Hematopoietic multipotent progenitor cell treated with erythropoietin and hydrocortisone succinate and interleukin-3 and kit ligand, for 6 days (in vitro differentiated cells): ENCODE data around the gene EMILIN2.
"Not testable (repeated sequence)": the region's sequence is repeated elsewhere in the genome, so short reads cannot be mapped to it uniquely, and the experiment has no call there.

Source experiments
- DNase-seq: peaks from one replicate; pipeline ENCODE4 v3.0.0-alpha.2; 2015

EMILIN2 gene

DNA sequence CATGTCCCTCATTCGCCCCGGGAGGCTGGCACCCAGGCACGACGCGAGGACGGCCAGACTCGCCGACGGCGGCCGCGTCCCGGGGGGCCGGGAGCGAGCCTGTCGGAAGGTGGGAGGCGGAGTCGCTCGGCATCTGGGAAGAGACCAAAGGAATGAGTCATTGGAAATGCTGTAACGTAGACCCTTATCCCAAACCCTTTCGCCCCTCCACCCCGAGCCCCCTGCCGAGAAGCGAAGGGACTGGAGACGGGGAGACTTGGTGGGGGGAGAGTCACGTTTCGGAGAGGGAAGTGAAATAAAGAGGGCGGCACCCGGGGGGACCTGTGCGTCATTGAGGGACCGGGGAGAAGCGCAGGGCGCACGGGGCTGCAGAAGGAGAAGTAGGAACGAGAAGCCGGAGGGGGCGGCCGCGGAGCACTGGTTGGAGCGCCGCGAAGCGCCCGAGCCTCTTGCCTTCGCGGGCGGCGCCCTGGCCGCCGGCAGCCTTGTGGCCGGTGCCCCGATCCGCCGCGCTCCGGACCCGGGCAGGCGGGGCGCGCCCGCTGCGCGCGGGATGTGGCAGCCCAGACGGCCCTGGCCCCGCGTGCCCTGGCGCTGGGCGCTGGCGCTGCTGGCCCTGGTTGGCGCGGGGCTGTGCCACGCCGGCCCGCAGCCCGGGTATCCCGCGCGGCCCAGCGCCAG, at the start of gene EMILIN2:
TSS of gene EMILIN2 (plus strand) at position 371 of the 681 bp plus-strand sequence. CDS start at position 554, 183 bp downstream.
- peak; percentile 84 for DNase-seq

DNA sequence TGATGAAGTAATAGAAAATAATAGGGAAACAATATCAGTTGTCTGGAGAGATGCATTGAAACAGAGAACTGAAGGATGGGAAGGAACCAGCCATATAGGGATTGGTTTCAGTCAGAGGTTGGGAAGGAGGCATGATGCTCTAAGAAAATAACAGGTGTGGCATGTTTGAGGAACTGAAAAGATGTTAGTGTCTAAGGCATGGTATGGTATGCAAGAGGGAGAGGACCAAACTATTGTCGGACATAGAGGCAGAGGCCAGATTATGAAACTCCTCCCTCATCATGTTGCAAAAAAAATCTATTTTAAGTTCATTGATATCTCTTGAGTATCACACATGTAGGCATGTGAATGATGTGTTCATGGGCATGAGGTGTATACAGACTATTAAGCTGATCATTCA, 48.9 kb upstream of the EMILIN2 start:
- no peak for DNase-seq

DNA sequence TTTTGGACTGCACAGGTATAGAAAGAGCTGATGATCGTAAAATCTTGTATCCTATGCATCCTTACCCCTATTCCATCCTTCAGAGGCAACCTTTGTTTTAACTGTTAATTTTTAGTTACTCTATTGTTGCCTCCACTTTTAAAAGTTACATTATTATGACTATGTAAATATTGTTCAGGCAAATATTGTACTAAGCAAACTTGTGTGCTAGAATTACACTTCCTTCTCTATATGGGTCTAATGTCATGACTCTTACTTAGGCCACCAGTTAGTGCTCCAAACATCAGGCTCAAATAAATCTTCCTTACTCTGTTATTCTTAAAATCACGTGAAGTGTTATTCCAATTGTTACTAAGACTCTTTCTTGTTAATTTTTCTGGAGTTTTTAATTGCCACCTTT, 47.4 kb upstream of the EMILIN2 start:
- no peak for DNase-seq

DNA sequence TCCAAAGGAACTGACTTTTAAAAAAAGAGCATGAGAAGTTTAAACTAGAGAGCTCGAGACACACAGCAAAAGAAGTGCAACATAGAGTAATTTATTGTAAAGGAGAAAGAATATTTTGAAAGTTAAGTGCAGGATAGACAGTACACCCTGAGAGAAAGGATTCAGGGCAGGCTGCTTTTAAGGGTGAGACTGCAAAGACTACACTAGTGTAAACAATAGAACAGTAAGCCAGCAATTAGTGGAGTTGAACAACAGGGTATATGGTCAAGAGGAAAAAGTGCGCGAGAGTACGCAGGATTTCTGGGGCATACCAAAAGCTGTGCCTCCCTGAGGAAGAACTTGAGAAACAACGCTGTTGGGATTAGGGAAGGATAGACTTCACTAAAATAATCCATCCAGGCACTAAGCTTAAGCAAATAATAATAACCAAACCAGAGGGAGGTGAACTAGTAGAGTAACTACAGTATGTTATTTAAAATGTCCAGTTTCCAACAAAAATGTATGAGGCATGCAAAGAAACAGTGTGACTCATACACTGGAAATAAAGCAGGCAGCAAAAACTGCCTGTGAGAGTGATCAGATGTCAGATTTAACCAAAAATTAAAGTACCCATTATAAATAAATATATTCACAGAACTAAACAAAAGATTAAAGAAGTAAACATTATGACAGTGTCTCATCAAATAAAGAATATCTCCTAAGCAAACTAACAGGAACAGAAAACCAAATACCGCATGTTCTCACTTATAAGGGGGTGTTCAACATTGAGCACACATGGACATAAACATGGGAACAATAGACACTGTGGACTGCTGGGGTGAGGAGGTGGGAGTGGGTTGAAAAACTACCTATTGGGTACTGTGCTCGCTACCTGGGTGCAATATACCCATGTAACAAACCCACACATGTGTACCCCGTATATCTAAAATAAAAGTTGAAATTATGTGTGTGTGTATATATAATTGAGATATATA, 40.5 kb upstream of the EMILIN2 start:
- DNase-seq, result no peak

DNA sequence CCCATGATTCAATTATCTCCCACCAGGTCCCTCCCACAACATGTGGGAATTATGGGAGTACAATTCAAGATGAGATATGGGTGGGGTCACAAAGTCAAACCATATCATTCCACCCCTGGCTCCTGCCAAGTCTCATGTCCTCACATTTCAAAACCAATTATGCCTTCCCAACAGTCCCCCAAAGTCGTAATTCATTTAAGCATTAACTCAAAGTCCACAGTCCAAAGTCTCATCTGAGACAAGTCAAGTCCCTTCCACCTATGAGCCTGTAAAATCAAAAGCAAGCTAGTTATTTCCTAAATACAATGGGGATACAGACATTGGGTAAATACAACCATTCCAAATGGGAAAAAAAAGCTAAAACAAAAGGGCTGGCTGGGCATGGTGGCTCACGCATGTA, 38.2 kb upstream of the EMILIN2 start:
- DNase-seq, result peak; percentile 11

DNA sequence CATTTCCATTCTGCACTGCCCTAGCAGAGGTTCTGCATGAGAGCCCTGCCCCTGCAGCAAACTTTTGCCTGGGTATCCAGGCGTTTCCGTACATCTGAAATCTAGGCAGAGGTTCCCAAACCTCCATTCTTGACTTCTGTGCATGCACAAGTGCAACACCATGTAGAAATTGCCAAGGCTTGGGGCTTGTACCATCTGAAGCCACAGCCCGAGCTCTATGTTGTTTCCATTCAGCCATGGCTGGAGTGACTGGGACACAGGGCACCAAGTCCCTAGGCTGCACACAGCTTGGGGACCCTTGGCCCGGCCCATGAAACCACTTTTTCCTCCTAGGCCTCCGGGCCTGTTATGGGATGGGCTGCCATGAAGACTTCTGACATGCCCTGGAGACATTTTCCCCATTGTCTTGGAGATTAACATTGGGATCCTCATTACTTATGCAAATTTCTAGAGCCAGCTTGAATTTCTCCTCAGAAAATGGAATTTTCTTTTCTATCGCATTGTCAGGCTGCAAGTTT, 37.1 kb upstream of the EMILIN2 start:
- DNase-seq, result not testable (repeated sequence)

DNA sequence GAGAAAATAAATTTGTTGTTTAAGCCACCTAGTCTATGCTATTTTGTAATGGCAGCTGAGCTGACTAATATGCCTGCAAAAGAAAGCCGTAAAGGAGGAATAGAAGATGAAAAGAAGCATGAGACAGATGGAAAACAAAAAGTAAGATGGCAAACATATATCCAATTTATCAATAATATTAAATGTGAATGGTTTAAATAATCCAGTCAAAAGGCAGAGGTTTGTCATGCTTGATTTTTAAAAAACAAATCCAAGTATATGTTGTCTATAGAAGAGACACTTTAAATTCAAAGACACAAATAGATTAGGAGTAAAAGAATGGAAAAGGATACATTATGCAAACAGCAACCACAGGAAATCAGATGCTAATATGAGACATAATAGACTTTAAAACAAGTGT, 35.4 kb upstream of the EMILIN2 start:
- DNase-seq, result no peak

DNA sequence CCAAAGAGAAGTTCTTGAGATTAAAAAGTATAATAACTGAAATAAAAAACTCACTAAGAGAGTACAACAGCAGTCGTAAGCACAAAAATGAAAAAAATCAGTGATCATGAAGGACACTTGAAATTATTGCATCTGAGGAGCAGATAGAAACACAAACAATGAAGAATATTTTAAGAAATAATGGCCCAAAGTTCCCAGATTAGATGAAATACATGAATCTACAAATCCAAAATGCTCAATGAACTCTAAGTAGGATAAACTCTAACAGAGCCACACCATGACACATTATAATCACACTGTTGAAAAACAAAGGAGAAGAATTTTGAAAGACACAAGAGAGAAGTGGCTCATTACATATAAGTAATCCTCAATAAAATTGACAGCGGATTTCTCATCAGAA, 31.9 kb upstream of the EMILIN2 start:
- DNase-seq, result no peak

DNA sequence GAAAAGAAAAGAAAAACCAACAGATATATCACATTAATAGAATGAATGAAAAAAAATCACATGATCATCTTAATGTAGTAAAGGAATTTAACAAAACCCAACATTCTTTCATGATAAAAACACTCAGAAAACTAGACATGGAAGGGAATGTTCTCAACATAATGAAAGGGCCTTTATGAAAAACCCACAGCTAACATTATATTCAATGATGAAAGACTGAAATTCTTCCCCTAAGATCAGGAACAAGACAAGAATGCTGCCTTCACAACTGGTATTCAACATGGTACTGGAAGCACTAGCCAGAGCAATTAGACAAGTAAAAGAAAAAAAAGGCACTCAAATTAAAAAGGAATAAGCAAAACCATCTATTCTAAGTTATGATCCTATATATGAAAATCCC, 28.5 kb upstream of the EMILIN2 start:
- no peak for DNase-seq

DNA sequence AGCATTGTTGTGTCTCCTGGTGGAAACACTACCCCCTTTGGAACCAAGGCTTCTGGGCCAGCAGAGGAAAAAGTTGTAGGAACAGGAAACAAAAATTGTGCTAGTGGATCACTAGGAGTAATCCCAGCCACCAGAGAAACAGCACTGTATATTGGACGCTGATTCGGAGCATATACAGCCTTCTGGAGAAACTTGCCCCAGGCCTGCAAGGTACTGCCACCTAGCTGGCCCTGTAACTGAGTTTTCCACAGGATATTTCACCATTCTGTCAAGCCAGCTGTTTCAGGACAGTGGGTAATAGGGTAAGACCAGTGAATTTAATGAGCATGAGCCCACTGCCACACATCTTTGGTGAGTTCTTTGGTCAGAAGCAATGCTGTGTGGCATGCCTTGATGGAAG, 25.1 kb upstream of the EMILIN2 start:
- no peak for DNase-seq

DNA sequence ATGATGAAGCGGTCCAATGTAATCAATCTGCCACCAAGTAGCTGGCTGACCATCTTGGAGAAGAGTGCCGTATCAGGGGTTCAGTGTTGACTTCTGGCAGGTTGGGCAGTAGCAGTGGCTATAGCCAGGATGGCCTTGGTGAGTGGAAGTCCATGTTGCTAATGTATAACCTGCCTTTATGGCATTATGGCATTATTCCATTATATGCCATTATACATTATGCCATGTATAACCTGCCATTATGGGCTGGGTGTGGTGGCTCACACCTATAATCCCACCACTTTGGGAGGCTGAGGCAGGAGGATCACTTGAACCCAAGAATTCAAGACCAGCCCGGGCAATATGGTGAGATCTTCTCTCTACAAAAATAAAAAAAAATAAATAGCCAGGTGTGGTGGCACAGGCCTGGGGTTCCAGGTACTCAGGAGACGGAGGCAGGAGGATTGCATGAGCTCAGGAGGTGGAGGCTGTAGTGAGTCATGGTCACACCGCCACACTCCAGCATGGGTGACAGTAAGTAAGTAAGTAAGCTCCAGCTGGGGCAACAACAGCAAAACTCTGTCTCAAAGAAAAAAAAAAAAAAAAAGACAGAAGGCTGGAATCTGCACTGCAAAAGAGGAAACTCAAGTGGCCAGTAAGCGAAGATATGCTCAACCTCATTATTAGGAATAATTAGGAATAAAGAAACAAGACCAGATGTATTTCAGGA, 24.4 kb upstream of the EMILIN2 start:
- DNase-seq, result no peak

DNA sequence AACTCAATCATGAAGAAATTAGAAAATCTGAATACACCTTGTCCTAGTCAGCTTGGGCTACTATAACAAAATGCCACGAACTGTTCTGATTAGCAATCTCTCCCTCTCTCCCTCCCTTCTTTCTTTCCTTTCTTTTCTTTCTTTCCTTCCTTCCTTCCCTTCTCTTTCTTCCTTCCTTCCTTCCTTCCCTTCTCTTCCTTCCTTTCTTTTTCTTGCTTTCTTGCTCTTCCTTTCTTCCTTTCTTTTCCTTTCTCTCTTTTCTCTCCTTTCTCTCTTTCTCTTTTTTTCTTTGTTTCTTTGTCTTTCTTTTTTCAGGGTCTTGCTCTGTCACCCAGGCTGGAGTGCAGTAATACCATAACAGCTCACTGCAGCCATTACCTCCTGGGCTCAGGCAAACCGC, 23.6 kb upstream of the EMILIN2 start:
- DNase-seq, result no peak

DNA sequence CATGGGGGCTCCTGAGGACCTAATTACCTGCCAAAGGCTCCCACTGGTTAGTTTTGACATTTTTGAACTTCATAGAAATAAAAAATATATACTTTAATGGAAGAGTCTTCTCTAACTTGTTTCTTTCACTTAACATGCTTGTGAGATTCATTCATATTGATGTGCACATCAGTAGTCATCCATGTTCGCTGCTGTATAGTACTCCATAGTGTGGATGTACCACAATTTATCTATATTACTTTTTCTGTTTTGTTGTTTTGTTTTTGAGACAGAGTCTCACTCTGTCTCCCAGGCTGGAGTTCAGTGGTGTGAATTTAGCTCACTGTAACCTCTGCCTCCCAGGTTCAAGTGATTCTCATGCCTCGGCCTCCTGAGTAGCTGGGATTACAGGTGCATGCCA, 22.8 kb upstream of the EMILIN2 start:
- DNase-seq, result no peak

DNA sequence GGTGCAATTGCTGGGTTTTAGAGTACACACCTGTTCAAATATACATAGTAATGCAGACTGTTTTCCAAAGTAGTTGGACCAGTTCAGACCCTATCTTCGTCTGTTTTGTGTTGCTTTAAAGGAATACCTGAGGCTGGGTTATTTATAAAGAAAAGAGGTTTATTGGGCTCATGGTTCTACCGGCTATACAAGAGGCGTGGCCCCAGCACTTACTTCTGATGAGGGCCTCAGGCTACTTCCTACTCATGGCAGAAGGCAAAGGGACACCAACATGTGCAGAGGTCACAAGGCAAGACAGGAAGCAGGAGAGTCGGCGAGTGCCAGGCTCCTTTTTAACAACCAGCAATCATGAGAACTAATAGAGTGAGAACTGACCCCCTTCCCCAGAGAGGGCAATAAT, 21.9 kb upstream of the EMILIN2 start:
- no peak for DNase-seq

DNA sequence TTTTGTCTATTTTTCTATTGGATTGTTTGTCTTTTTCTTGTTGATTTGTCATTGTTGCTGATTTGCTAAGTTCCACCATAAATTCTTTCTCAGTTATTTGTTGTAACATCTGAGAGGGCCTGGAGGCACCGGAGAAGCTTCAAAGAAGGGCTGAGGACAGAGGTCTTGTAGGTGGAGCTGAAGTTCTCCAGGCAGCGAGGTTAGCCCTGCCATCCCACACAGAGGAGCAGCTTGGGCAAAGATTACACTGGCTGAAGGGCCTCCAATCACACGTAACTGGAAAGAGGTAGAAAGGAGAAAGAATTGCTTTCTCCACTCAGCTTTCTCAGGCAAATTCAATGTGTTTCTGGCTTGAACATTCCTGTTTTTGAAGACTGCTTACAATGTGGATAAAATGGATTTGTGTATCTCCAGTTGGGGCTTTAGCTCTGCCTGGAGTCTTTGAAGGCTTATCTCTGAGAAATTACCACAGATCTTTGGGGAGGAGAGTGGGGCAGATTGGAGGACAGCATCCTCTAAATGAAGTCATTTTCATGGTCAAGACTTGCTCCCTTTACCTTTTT, 21.1 kb upstream of the EMILIN2 start:
- no peak for DNase-seq

DNA sequence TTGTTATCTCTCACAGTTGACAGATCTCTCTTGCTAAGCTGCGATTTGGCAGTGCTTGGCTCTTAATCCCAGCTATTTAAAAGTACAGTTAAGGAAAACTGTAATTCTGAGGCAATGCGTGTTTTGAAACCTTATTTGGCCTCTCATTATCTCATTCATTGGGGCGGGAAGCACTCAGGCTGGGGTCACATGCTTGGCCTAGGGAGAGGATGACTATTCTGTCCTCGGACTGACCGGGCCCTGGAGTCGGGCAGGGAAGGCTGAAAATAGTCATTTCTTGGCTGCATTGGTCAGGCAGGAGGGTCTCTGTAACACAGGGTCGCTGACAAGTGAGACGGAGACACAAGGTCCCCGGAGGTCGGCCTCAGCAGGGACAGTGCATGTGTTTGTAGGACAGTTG, 20.2 kb upstream of the EMILIN2 start:
- no peak for DNase-seq

DNA sequence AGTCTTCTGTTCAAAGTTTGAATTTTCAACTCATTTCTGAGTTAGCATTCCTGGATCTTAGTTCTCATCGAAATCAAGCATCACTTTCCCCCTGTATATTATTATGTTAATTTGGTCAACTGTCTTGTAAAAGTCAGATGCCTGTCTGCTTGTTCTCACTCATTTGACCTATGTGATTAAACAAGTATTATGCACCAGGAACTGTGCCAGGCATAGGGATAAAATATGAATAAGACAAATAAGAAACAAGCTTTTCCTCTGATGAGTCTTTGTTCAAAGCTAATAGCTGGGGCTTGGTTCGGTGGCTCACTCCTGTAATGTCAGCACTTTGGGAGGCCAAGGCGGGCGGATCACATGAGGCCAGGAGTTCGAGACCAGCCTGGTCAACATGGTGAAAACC, 19.7 kb upstream of the EMILIN2 start:
- DNase-seq, result no peak

DNA sequence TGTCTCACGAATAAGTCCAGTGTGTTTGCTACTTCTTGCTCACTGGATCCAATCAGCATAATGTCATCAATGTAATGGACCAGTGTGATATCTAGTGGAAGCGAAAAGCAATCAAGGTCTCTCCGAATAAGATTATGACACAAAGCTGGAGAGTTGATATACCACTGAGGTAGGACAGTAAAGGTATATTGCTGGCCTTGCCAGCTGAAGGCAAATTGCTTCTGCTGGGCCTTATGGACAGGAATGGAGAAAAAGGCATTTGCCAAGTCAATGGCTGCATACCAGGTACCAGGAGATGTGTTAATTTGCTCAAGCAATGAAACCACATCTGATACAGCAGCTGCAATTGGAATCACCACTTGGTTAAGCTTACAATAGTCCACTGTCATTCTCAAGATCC, 10.7 kb upstream of the EMILIN2 start:
- not testable (repeated sequence) for DNase-seq

DNA sequence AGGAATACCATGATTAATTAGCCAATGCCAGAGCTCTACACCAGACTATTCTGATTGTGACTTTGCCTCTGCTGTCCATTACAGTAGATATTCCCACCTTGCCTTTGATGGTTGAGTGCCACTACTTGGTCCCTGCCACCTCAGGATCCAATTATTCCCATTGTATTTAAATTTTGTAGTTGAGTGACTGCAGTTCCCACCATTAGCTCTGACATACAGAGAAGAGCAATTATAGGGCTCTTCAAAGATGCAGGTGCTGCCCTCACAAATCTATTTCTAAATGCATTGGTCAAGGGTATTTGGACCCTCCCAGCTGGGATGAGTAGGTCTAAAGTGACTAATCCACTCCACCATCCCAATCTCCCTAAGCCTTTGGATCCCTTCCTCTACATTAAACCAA, 9.5 kb upstream of the EMILIN2 start:
- not testable (repeated sequence) for DNase-seq

DNA sequence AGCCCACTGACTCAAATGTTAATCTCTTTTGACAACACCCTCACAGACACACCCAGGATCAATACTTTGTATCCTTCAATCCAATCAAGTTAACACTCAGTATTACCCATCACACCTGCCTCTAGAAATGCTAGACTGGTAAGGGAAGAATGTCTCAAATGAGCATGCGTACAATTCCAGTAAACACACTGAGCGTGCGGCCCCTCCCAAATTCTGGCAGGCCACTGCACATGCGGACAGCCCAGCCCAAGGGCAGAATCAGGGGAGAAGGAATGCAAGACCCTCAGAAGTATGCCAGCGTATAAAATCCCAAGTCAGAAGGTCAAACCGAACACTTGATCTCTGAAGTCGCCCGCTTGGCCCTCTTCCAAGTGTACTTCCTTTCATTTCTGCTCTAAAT, 7.6 kb upstream of the EMILIN2 start:
- no peak for DNase-seq

DNA sequence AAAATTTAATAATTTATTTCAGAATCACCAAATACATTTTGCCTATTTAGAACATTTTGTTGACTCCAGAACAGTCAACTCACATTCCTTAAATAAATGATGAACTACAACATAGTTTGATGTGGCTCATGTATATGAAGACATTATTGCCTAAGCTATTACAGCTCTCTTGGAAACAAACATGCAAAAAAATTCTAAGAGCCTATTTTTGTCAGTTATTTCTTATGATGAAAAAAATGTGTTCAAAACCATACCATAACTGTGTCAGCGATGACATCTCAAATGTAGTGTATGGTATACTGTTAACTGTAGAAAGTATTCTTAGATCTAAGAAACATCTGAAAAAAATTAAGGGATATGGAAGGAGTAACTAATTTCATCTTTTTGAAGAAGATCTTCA, 6.3 kb upstream of the EMILIN2 start:
- no peak for DNase-seq

DNA sequence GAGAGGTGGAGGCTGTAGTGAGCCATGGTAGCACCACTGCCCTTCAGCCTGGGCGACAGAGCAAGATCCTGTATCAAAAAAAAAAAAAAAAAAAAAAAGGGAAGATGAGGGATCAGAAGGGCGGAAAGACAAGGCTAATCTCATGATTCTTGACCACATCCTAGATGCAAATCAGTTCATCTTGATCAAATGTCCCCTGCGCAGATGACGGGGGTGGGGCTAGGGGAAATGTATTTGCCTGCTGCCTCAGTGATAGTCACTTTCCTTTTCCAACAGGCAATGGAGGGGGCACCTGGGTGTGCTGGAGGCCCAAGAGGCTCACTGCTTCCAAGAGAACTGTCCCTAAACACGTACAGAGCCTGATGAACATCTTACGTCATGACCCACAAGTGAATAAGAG, 3.7 kb upstream of the EMILIN2 start:
- peak; percentile 67 for DNase-seq

DNA sequence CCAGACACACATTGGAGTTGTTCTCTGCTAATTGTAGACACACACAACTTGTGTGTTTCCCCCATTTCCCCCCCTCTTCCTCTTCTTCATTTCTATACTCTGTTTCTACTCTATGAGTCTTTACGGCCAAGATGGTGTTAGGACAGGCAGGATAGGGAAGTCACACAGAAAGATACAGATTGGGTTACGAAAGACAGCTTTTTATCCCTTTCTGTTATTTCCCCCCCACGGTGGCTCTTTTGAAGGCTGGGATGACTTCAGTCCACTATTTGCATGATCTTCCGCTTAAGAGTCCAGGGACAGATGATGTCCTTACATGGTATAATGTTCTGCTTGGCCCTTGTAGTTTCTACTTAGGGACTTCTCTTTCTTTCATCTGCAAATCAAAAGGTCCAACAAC, 1.6 kb upstream of the EMILIN2 start:
- peak; percentile 57 for DNase-seq
